ENCODE results near the gene GPR42. TPM values are rescaled to one million over a fixed set of nuclear protein-coding genes. Genes with fewer than 3 reads are reported as not detected.

The GPR42 gene
- total RNA-seq, 1 experiment from 2014 or later: not detected

- H3K9me3 ChIP-seq (ENCODE audit: control insufficient read depth in 1 of 2, insufficient read depth in 1 of 2, low read depth in 1 of 2, low read length in 2 of 2): no peaks in the 10 kb centered on the region
- TF ChIP-seq, protein P1, sequence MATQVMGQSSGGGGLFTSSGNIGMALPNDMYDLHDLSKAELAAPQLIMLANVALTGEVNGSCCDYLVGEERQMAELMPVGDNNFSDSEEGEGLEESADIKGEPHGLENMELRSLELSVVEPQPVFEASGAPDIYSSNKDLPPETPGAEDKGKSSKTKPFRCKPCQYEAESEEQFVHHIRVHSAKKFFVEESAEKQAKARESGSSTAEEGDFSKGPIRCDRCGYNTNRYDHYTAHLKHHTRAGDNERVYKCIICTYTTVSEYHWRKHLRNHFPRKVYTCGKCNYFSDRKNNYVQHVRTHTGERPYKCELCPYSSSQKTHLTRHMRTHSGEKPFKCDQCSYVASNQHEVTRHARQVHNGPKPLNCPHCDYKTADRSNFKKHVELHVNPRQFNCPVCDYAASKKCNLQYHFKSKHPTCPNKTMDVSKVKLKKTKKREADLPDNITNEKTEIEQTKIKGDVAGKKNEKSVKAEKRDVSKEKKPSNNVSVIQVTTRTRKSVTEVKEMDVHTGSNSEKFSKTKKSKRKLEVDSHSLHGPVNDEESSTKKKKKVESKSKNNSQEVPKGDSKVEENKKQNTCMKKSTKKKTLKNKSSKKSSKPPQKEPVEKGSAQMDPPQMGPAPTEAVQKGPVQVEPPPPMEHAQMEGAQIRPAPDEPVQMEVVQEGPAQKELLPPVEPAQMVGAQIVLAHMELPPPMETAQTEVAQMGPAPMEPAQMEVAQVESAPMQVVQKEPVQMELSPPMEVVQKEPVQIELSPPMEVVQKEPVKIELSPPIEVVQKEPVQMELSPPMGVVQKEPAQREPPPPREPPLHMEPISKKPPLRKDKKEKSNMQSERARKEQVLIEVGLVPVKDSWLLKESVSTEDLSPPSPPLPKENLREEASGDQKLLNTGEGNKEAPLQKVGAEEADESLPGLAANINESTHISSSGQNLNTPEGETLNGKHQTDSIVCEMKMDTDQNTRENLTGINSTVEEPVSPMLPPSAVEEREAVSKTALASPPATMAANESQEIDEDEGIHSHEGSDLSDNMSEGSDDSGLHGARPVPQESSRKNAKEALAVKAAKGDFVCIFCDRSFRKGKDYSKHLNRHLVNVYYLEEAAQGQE (IDR thresholded peaks at IDR 0.05; ENCODE audit: low read depth): no peak
- H2AFZ ChIP-seq (ENCODE audit: low read depth, low read length, poor library complexity, severe bottlenecking): no peak overlapping the region
- DNase-seq (ENCODE audit: low read depth, low spot score): no peak
- no peaks in the 10 kb centered on the region for H3K36me3 ChIP-seq (ENCODE audit: control insufficient read depth in 1 of 2, insufficient read depth in 2 of 2, low read length in 2 of 2)
- intact Hi-C loops (cut with micrococcal nuclease): no loop called here
- H3K4me2 ChIP-seq (ENCODE audit: low read length): no peak overlapping the region
- no peaks in the 10 kb centered on the region for H4K20me1 ChIP-seq (ENCODE audit: insufficient read depth)
- H3K27ac ChIP-seq (ENCODE audit: low read depth, low read length): no peak overlapping the region
- ChIA-PET CTCF (interaction anchor here (1.7 kb wide), 1 partner anchor 31 kb away, joined by 3 read pairs; no protein-coding TSS in a partner anchor), POLR2A (no interaction called here), RAD21 (ENCODE audit: low non-redundant PET in 1 of 2, low total read pairs in 2 of 2, uncharacterized antibody in 2 of 2, unreplicated experiment in 2 of 2) (no interaction called here)
- ATAC-seq: no peak
- no peaks in the 10 kb centered on the region for H3K79me2 ChIP-seq (ENCODE audit: insufficient read depth, low read length)
- no peaks in the 10 kb centered on the region for H3K27me3 ChIP-seq (ENCODE audit: insufficient read depth, low read length)
- no peak overlapping the region for H3K4me3 ChIP-seq (replicated peaks in 1 of 2; ENCODE audit: low read depth in 1 of 2, low read length in 2 of 2)
- no peak overlapping the region for H3K9ac ChIP-seq (ENCODE audit: low read length)
- peaks cover 16 to 42% of the 10 kb centered on the region in 2 experiments for H3K4me1 ChIP-seq (ENCODE audit: control insufficient read depth in 1 of 2, insufficient read depth in 2 of 2, low read length in 2 of 2)
- H3K9me2 ChIP-seq (ENCODE audit: insufficient read depth): no peaks in the 10 kb centered on the region
- BruUV-seq (replicated peaks): no TSS peak
These were observed 48.9 kb upstream of the GPR42 start for GRCh38 chr19:35322014-35322413.

DNA sequence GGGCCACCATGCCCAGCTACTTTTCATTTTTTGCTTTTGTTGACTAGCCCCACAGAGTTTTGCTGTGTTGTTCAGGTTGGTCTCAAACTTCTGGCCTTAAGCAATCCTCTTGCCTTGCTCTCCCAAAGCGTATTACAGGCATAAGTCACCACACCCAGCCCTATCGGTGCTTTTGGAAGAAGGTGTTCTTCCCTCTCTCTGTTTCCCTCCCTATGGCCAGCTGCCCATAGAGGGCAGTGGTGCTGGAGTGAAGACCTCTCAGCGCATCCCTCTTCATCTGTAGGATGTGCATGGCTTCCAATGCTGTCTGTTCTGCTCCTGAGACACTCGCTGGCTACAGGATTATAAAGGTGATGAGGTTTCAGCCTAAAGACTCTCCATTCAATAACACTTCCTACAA is 43.2 kb upstream of the GPR42 start:
- Histone ChIP-seq H3K9ac (ENCODE audit: low read length) (no peak overlapping the region), H3K4me2 (ENCODE audit: low read length) (no peak overlapping the region), H3K27ac (ENCODE audit: low read depth, low read length) (no peak overlapping the region), H3K9me3 (ENCODE audit: control insufficient read depth in 1 of 2, insufficient read depth in 1 of 2, low read depth in 1 of 2, low read length in 2 of 2) (no peaks in the 10 kb centered on the region), H3K27me3 (ENCODE audit: insufficient read depth, low read length) (no peaks in the 10 kb centered on the region), H3K9me2 (ENCODE audit: insufficient read depth) (no peaks in the 10 kb centered on the region), H2AFZ (ENCODE audit: low read depth, low read length, poor library complexity, severe bottlenecking) (no peak overlapping the region), H3K4me3 (replicated peaks in 1 of 2; ENCODE audit: low read depth in 1 of 2, low read length in 2 of 2) (no peak overlapping the region), H3K4me1 (ENCODE audit: control insufficient read depth in 1 of 2, insufficient read depth in 2 of 2, low read length in 2 of 2) (peaks cover 2 to 6% of the 10 kb centered on the region in 2 experiments; a peak in 1 of 4 replicates), H3K36me3 (ENCODE audit: control insufficient read depth in 1 of 2, insufficient read depth in 2 of 2, low read length in 2 of 2) (no peaks in the 10 kb centered on the region), H4K20me1 (ENCODE audit: insufficient read depth) (no peaks in the 10 kb centered on the region), H3K79me2 (ENCODE audit: insufficient read depth, low read length) (no peaks in the 10 kb centered on the region)
- BruUV-seq (replicated peaks): no TSS peak
- peak; percentile 97 for ATAC-seq
- RAD21 ChIA-PET (ENCODE audit: low non-redundant PET in 1 of 2, low total read pairs in 2 of 2, uncharacterized antibody in 2 of 2, unreplicated experiment in 2 of 2): no interaction called here
- POLR2A ChIA-PET: interaction anchor here (1.2 kb wide), 1 partner anchor 8 kb away, joined by 3 read pairs; no protein-coding TSS in a partner anchor
- TF ChIP-seq YY1 (IDR thresholded peaks at IDR 0.05; ENCODE audit: extremely low read depth, insufficient replicate concordance, low read depth, low read length): no peak
- TF ChIP-seq CTCF (IDR thresholded peaks at IDR 0.05 in 2 of 3, conservative IDR thresholded peaks at IDR 0.05 in 1 of 3; ENCODE audit: borderline replicate concordance in 1 of 3, insufficient read depth in 1 of 3, low read depth in 2 of 3, low read length in 2 of 3): peak; percentile 24 to 75 (median 64); a peak in 5 of 6 replicates
- TF ChIP-seq RAD21 (IDR thresholded peaks at IDR 0.05; ENCODE audit: low read depth): 0 out of 2 replicates have a peak, but pooled peaks have one; percentile 28
- intact Hi-C loops (cut with micrococcal nuclease): no loop called here
- DNase-seq (ENCODE audit: low read depth, low spot score): no peak
- CTCF ChIA-PET: interaction anchor here (0.5 to 1.6 kb wide), 3 partner anchors 8 to 15 kb away, joined by 3 to 8 read pairs (median 3); no protein-coding TSS in a partner anchor
